Retinal pigment epithelial cell (primary cell): ENCODE results near the gene MMP14.
"Not testable (repeated sequence)": the region's sequence is repeated elsewhere in the genome, so short reads cannot be mapped to it uniquely, and the experiment has no call there.

Experiments
- DNase-seq: peaks from one replicate; pipeline ENCODE4 v3.0.0-alpha.2; 2010; ENCODE audit warnings: low read depth
- H3K4me3 ChIP-seq: 2 replicates; pipeline ENCODE4 v1.5.1; 2011; ENCODE audit warnings: mild to moderate bottlenecking, low read length, control low read depth, moderate library complexity
- CTCF ChIP-seq: conservative IDR thresholded peaks from 2 replicates; pipeline ENCODE4 v1.5.1; 2011; ENCODE audit warnings: low read depth, low read length, control low read depth, inconsistent platforms

MMP14 gene

GRCh38 chr14:22856428-22856827, 20.0 kb downstream of the MMP14 start:
- DNase-seq, result no peak
- no peak for TF ChIP-seq CTCF
- no peak overlapping the region for H3K4me3 ChIP-seq

DNA sequence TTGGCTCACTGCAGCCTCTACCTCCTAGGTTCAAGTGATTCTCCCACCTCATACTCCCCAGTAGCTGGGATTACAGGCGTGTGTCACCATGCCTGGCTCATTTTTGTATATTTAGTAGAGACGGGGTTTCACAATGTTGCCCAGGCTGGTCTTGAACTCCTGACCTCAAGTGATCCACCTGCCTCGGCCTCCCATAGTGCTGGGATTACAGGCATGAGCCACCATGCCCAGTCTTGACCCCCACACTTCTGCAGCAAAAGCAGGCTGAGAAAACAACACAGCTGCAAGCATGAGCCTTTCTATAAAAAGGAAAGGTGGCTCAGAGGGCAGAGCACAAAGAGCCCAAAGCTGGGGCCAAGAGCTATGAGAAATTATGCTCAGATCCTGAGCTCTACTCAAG, 24.0 kb downstream of the MMP14 start:
- DNase-seq, H3K4me3 ChIP-seq: not testable (repeated sequence)

DNA sequence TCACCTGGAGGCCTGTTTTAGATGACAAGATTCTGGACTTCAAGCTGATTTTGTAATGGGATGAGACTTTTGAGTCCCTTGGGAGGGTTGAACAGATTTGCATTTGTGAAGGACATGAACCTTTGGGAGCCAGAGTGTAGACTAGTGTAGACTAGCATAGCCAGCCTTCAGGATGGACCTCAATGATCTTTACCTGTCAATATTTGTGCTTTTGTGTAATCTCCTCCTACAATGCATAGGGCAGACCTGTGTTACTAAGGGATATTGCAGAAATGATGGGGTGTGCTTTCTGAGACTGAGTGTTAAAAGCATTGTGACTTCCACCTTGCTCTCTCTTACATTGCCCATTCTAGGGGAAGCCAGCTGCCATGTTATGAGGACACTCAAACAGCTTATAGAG, 25.3 kb downstream of the MMP14 start:
- no peak overlapping the region for H3K4me3 ChIP-seq
- DNase-seq, result no peak
- no peak for TF ChIP-seq CTCF

- no peak for TF ChIP-seq CTCF
- H3K4me3 ChIP-seq, result no peak overlapping the region
- no peak for DNase-seq
These were observed 28.6 kb downstream of the MMP14 start for GRCh38 chr14:22864979-22865378.

DNA sequence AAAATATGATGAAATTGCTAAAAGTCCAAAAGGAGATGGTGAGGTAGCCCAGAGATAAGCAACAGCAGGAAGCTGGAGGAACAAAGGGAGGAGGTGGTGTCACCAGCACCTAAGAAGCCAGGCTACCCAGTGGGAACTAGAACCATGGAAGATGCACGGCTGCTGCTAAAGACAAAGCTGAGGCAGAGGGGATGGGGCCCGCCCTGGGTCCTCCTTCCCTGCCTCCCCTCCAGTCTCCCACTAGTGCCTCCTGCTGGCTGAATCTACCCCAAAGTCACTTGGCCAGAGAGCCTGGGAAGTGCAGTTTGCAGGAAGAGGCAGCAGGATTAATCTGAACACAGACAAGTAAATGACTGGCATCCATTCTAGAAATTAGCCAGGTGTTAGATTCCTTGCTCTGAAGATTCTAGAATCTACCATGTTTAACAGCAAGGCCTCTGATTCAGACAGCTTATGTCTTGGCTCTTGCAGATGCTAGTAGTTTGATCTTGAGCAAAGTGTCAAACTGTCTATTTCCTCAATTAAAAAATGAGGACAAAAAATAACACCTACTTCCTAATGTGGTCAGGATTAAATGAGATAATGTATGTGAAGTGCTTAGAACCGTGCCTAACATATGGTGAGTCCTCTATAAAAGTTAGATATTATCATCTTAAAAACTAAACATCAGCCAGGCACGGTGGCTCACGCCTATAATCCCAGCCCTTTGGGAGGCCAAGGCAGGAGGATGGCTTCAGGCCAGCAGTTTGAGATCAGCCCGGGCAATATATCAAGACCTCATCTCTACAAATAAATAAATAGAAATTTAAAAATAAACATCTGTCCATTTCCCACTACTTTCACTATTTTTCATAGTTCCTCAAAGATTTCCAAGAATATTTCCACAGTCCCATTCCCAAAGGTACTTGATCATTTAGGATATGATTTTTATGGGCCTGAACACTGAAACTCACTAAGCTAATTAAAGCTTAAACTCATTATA, 29.3 kb downstream of the MMP14 start:
- H3K4me3 ChIP-seq, result no peak overlapping the region
- DNase-seq, result no peak
- TF ChIP-seq CTCF, result peak; percentile 33

DNA sequence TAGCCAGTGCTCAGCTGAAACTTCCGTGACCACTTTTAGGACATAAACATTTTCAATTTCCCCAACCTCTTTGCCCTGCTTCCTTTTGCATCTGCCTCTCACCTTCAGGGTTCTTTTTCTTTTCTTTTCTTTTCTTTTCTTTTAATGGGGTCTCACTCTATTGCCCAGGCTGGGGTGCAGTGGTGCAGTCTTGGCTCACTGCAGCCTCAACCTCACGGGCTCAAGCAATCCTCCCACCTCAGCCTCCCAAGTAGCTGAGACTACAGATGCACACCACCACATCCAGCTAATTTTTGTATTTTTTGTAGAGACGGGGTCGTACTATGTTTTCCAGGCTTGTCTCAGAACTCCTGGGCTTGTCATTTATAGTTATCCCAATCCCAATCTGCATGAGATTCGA, 30.5 kb downstream of the MMP14 start:
- H3K4me3 ChIP-seq, result no peak overlapping the region
- DNase-seq, result no peak
- no peak for TF ChIP-seq CTCF

GRCh38 chr14:22870811-22871223, 34.4 kb downstream of the MMP14 start:
- peak overlapping the region; percentile 85 for H3K4me3 ChIP-seq
- TF ChIP-seq CTCF, result no peak
- DNase-seq, result no peak
